Endothelial cell of umbilical vein (primary cell): ENCODE data around the gene ZNRF1. TPM values are rescaled to one million over a fixed set of nuclear protein-coding genes. Genes with fewer than 3 reads are reported as not detected.

Source experiments
- BruUV-seq: library from RNA; stranded (reverse); fragments of 400-500 nt; replicated peaks from 2 replicates; lab custom pipeline; 2021; lab: Mats Ljungman, UMichigan
- CTCF ChIA-PET: fragments of 300-600, 350-600 bp; sonication (Branson Sonifier 250); formaldehyde crosslinking; loops from one replicate; lab custom pipeline; 2021; ENCODE audit warnings: antibody characterized with exemption, inconsistent platforms; lab: Charles Lee
- POLR2A ChIA-PET: fragments of 300-600, 350-600 bp; sonication (Branson Sonifier 250); formaldehyde crosslinking; loops from one replicate; lab custom pipeline; 2021; ENCODE audit warnings: antibody characterized with exemption, inconsistent platforms; lab: Charles Lee
- DNase-seq: peaks from one replicate; pipeline ENCODE4 v3.0.0-alpha.2; 2011; ENCODE audit warnings: low read depth, low spot score
- FAIRE-seq: peaks from 2 replicates; lab custom pipeline; 2011; peaks lifted over from hg19 to GRCh38; lab: Jason Lieb, UNC
- H2AFZ ChIP-seq: 2 replicates; pipeline ENCODE4 v1.6.0; 2012; ENCODE audit warnings: low read depth, low read length, control low read depth, inconsistent platforms
- H3K27ac ChIP-seq: 2 replicates; pipeline ENCODE4 v1.5.1; 2011; ENCODE audit warnings: low read depth, mild to moderate bottlenecking, control low read depth, low read length, moderate library complexity; ENCODE audit not compliant: insufficient read depth
- H3K27me3 ChIP-seq, 2 experiments: 2 replicates each; pipeline versions ENCODE4 v1.6.0 to v1.6.1; 2011; ENCODE audit warnings: low read length in 2 of 2, mixed read lengths in 1 of 2; ENCODE audit not compliant: control insufficient read depth in 2 of 2, insufficient read depth in 2 of 2
- H3K36me3 ChIP-seq, 2 experiments: 2 replicates in 1 of 2; 3 replicates in 1 of 2; pipeline ENCODE4 v1.5.1; 2011; ENCODE audit warnings: low read length in 2 of 2, mild to moderate bottlenecking in 1 of 2, moderate library complexity in 1 of 2; ENCODE audit not compliant: control insufficient read depth in 2 of 2, insufficient read depth in 2 of 2; ENCODE audit errors: extremely low read depth in 1 of 2
- H3K4me1 ChIP-seq: 3 replicates; pipeline ENCODE4 v1.5.1; 2011; ENCODE audit warnings: mild to moderate bottlenecking, low read length; ENCODE audit not compliant: control insufficient read depth, insufficient read depth; ENCODE audit errors: extremely low read depth
- H3K4me2 ChIP-seq: 2 replicates; pipeline ENCODE4 v1.6.1; 2011; ENCODE audit warnings: low read length, control low read depth, mixed read lengths; ENCODE audit not compliant: insufficient read depth
- H3K4me3 ChIP-seq, 3 experiments: fragments of 200-600 bp in 1 of 3; sonication (generic), shearing (Covaris generic) in 1 of 3; replicated peaks in 1 of 3; 2 replicates each; pipeline ENCODE4 v1.5.1; 2011 to 2016; ENCODE audit warnings: control low read depth in 3 of 3, low read length in 3 of 3, mild to moderate bottlenecking in 2 of 3, inconsistent platforms in 1 of 3, low read depth in 1 of 3, moderate library complexity in 1 of 3; ENCODE audit not compliant: insufficient read depth in 1 of 3
- H3K79me2 ChIP-seq: 2 replicates; pipeline ENCODE4 v1.6.0; 2012; ENCODE audit warnings: low read length, inconsistent platforms; ENCODE audit not compliant: control insufficient read depth, insufficient read depth
- H3K9ac ChIP-seq: replicated peaks from 2 replicates; pipeline ENCODE3; 2011; ENCODE audit warnings: low read length, control low read depth; ENCODE audit not compliant: insufficient read depth; ENCODE audit errors: extremely low read depth
- H3K9me1 ChIP-seq: replicated peaks from 3 replicates; pipeline ENCODE4 v1.6.0; 2011; ENCODE audit warnings: mild to moderate bottlenecking, low read length; ENCODE audit not compliant: control insufficient read depth, insufficient read depth; ENCODE audit errors: extremely low read depth
- H3K9me3 ChIP-seq: replicated peaks from 2 replicates; pipeline ENCODE4 v1.5.1; 2012; ENCODE audit warnings: low read length, inconsistent platforms; ENCODE audit not compliant: control insufficient read depth, insufficient read depth
- H4K20me1 ChIP-seq: replicated peaks from 2 replicates; pipeline ENCODE3; 2011; ENCODE audit warnings: mild to moderate bottlenecking, low read length; ENCODE audit not compliant: control insufficient read depth, insufficient read depth; ENCODE audit errors: extremely low read depth
- EZH2 ChIP-seq: IDR thresholded peaks from 2 replicates; pipeline ENCODE4 v1.6.1; 2012; ENCODE audit warnings: borderline replicate concordance, low read depth, mild to moderate bottlenecking, moderate library complexity, low read length, inconsistent platforms; ENCODE audit not compliant: severe bottlenecking
- GATA2 ChIP-seq: IDR thresholded peaks from 2 replicates; pipeline ENCODE4 v1.7.0; 2011; ENCODE audit warnings: low read depth, mild to moderate bottlenecking, moderate library complexity, mixed read lengths, low read length; ENCODE audit not compliant: insufficient read length, insufficient read depth
- POLR2AphosphoS5 ChIP-seq: IDR thresholded peaks from 2 replicates; pipeline ENCODE4 v1.6.1; 2012; ENCODE audit warnings: low read depth, mild to moderate bottlenecking, control low read depth, low read length, moderate library complexity; ENCODE audit not compliant: insufficient read depth
- dilution Hi-C: fragments of 300-500 bp; cut with MboI; formaldehyde crosslinking; loops from one replicate; pipeline ENCODE4 v1.15.0; 2019; ENCODE audit warnings: low sequenced_read_pairs; ENCODE audit not compliant: extremely low pct_ligation_motif_present
- intact Hi-C: fragments of 100-400 bp; cut with micrococcal nuclease; formaldehyde crosslinking; loops from one replicate; pipeline ENCODE4 v1.10.0; 2022
- polyA plus RNA-seq, 4 experiments: library from polyadenylated mRNA; depleted of rRNA in 3 of 4; stranded (reverse) in 3 of 4; unstranded in 1 of 4; fragments of >200 nt; gene quantifications; 2 replicates each; pipeline versions ENCODE4 v1.2.1 to v1.2.3, GENCODE V29; 2011 to 2012; ENCODE audit warnings: missing spikeins in 1 of 4
- total RNA-seq: library from RNA; stranded (reverse); gene quantifications from 2 replicates; pipeline ENCODE4 v1.2.3, GENCODE V29; 2021
- TF ChIP-seq, protein P1 (sequence below), 2 donors: IDR thresholded peaks; 1 replicate in 1 of 2; 2 replicates in 1 of 2; pipeline ENCODE4 v1.5.1; 2011; ENCODE audit warnings: low read length in 2 of 2, mild to moderate bottlenecking in 2 of 2, moderate library complexity in 2 of 2, control low read depth in 1 of 2, inconsistent platforms in 1 of 2, low read depth in 1 of 2; ENCODE audit not compliant: insufficient read depth in 1 of 2; ENCODE audit errors: extremely low read depth in 1 of 2

The ZNRF1 gene
- total and polyA plus RNA-seq, 2 donors (not counting 3 experiments of a cell fraction or from before 2014, with no cell fraction given), result 23.7 to 34.9 TPM

DNA sequence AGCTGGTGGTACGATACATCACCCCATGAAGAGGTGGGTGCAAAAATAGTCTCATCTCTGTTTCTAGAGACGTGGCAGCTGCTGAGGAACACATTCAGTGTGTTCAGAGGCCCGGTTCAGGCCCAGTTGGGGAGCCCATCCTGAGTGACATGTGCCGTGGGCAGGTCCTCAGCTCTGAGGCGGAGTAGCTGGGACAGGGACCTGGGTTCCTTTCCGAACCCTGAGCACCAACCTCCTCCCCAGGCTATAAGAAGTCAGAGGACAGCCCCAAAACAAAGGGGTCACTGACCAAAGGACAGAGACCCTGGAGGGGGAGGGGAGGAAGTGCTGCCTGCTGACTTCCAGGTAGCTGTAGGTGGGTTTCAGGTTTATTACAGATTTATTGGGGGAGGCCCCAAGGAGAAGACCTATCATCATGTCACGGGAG lies 112.7 kb downstream of the ZNRF1 start:
- Histone ChIP-seq H3K79me2 (no peaks in the 10 kb centered on the region), H3K4me1 (peaks cover 12% of the 10 kb centered on the region), H3K9me1 (no peaks in the 10 kb centered on the region), H3K27ac (no peak overlapping the region), H3K9me3 (no peaks in the 10 kb centered on the region), H3K4me3 (no peak overlapping the region), H3K9ac (no peak overlapping the region), H3K27me3 (no peaks in the 10 kb centered on the region), H3K36me3 (peaks cover 0 to 2% of the 10 kb centered on the region in 2 experiments), H3K4me2 (no peak overlapping the region), H4K20me1 (no peaks in the 10 kb centered on the region), H2AFZ (no peak overlapping the region)
- TF ChIP-seq, protein P1, sequence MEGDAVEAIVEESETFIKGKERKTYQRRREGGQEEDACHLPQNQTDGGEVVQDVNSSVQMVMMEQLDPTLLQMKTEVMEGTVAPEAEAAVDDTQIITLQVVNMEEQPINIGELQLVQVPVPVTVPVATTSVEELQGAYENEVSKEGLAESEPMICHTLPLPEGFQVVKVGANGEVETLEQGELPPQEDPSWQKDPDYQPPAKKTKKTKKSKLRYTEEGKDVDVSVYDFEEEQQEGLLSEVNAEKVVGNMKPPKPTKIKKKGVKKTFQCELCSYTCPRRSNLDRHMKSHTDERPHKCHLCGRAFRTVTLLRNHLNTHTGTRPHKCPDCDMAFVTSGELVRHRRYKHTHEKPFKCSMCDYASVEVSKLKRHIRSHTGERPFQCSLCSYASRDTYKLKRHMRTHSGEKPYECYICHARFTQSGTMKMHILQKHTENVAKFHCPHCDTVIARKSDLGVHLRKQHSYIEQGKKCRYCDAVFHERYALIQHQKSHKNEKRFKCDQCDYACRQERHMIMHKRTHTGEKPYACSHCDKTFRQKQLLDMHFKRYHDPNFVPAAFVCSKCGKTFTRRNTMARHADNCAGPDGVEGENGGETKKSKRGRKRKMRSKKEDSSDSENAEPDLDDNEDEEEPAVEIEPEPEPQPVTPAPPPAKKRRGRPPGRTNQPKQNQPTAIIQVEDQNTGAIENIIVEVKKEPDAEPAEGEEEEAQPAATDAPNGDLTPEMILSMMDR (IDR thresholded peaks at IDR 0.05; ENCODE audit: extremely low read depth in 1 of 2, insufficient read depth in 1 of 2, low read depth in 1 of 2, low read length in 2 of 2), result no peak
- TF ChIP-seq POLR2AphosphoS5 (no peak), EZH2 (no peak), GATA2 (no peak)
- ChIA-PET POLR2A (interaction anchor here (1.2 kb wide), 1 partner anchor 127 kb away, joined by 4 read pairs; the partner anchor contains the start of gene WDR59), CTCF (interaction anchor here (0.6 to 7.2 kb wide), 43 partner anchors 11 to 298 kb away, joined by 3 to 317 read pairs (median 5); partner anchors contain the start of genes WDR59 and ZNRF1)
- no TSS peak for BruUV-seq
- FAIRE-seq (no peak), DNase-seq (no peak)
- intact Hi-C loops, result loop anchor here (1.0 to 2.0 kb wide), 6 partner anchors 24 to 402 kb away; no protein-coding TSS in a partner anchor
- dilution Hi-C loops, result no loop called here
